ENCODE data around the gene SH3GL3.

SH3GL3 gene, protein sequence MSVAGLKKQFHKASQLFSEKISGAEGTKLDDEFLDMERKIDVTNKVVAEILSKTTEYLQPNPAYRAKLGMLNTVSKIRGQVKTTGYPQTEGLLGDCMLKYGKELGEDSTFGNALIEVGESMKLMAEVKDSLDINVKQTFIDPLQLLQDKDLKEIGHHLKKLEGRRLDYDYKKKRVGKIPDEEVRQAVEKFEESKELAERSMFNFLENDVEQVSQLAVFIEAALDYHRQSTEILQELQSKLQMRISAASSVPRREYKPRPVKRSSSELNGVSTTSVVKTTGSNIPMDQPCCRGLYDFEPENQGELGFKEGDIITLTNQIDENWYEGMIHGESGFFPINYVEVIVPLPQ

DNA sequence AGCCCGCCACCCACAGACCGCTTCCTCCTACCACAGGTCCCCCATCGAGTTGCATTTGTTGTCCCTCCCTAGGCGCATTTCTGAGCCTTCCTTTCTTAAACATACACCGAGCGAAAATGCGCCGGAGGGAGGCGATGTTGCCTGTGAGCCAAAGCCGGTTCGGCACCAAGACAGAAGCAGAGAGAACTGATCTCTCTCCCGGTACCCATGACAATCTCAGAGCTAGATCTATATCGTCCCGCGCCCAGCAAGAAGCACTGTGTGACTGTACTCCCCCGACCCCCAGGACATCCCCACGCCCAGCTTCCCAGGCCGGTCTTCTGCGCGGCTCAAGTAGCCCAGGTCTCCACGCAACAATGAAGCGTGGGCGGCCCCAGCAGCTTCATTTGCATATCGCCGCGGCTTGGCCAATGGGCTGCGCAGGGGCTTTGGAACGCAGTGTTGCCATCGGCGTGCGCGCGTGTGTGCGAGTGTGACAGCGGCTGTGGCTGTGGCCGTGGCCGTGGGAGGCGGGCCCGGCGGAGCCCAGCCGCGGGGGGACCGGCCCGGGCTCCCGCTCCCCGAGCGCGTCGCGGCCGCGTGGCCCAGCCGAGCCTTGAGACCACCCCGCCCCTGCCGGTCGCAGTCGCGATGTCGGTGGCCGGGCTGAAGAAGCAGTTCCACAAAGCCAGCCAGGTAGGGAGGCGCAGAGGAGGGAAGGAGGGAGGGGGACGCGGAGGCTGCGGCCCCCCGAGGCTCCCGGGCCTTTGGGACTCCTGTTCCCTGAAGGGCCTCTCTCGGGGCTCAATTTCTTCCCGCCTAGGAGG is at the start of gene SH3GL3:
SH3GL3 (plus strand) TSS at position 438 of the 806 bp plus-strand sequence; CDS start at position 631, 193 bp downstream.
- peak; percentile 27 to 31 for DNase-seq

DNA sequence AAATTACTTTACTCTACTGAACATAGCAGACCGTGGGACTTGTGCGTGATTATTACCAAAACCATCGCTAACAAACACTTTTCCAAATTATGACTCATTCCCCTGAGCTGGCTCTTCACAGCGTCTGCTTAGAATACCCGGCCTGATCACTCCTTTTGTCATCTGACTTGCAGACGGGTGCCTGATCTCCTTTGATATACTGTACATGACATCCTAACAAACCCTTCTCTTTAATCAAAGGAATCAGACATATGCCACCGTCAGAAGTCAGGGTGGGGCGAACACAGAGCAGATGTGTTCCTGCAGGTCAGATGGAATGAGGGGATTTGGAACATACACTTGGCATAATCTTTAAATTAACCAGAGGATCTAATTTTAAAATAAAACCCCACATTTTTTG is 48.5 kb upstream of the SH3GL3 start:
- DNase-seq = no peak

DNA sequence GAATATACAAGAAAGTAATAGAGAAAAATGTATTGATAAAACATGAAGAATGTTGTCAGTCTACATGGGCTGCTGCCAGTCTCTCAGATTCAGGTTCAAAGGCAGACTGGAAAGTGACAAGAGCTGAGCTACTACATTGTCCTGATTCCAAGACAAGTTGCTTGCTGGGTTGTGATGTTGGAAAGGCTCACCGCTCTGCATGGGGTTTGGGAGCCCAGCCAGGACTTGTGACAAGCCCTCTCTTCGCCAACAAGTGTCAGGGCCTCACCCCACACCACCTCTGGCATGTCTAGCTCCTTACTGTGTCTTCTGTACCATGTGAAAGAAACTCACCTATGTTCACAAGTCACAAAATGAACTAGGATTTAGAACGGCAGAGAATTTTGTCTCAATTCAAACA is 43.0 kb upstream of the SH3GL3 start:
- DNase-seq = no peak

DNA sequence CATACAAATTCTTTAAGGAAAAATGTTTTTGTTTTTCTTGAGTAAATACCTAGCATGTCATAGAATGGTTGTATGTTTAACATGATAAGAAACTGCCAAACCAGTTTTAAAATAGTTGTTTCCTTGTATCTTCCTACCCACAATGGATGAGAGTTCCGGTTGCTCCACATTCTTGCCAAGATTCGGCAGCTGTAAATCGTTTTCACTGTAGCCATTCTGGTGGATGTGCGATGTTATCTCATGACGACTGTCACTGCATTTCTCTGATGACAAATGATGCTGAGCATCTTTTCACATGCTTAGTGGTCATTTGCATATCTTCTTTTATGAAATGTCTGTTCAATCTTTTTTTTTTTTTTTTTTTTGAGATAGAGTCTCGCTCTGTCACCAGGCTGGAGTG is 36.6 kb upstream of the SH3GL3 start:
- no peak for DNase-seq

DNA sequence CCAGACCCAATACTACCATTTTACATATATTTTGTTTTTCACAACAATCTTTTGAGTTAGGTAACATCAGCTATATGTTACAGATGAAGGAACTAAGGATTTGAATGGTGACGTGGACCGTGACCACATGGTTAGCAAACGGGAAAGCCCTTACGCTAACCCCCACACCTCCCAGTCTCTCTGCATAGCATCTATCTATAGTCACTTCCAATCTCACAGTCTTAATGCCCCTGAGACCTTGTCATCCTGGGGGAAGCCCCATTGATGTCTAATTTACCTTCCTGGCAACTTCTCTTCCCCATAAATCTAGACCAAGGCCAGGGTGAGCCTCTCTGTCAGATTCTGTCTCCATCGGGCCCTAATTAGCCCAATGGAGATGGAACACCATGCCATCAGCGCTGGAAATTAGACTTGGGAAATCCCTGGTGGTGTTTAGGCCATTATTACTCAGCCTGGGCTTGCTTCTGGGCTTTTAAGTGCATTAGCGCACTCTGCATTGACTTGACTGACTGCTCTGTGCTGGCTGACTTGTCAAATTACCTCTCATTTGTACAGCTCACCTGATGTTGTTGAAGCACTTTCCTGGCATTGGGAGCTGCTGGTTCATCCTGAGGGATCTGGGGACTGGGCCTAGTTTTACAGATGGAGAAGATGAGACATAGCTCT is 34.0 kb upstream of the SH3GL3 start:
- no peak for DNase-seq

DNA sequence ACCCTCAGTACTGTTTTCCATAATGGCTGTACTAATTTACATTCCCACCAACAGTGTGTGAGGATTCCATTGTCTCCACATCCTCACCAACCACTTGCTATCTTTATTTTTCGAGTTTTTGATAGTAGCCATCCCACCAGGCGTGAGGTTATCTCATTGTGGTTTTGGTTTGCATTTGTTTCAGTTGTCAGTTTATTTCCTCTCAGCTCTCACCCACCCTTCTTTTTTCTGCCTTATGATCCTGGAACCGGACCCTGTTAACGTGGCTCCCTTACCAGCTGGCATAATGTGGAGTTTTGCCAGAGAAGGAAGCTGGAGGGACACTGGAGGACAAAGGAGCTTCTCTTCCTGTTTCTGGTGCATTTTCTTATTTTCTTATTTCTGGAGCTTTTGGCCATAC is 25.1 kb upstream of the SH3GL3 start:
- DNase-seq = no peak

DNA sequence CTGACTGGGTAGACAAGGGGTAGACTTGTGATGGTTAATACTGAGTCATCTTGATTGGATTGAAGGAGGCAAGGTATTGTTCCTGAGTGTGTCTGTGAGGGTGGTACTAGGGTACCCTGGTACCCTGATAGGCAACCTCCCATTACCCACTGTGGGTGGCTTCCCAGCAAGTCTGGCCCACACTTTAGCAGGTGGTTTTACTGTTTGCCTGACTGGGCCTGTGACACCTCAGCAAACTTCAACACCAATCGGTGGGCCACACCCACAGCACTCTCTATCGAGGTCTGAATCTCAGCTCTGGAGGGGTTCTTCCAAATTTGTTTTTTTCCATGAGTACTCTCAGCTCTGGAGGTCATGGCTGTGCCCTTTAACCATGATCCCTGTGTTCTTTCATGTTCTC is 24.6 kb upstream of the SH3GL3 start:
- DNase-seq = no peak

DNA sequence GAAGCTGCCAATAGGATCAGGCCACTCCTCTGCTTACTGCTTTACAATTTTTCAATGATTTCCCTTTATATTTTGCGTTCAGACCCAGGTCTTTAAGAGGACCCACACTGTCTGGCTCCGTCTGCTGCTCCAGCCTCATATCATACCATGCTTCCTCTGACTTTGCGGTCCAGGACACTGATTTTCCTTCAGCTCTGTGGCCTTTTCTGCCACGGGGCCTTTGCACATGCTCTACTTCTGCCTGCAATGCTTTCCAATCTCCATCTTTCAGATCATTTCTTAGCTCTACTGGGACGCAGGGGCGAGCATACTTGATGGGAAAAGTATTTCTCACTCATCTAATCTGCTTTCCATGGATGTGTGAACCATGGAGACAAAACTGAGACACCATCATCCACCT is 23.0 kb upstream of the SH3GL3 start:
- no peak for DNase-seq

DNA sequence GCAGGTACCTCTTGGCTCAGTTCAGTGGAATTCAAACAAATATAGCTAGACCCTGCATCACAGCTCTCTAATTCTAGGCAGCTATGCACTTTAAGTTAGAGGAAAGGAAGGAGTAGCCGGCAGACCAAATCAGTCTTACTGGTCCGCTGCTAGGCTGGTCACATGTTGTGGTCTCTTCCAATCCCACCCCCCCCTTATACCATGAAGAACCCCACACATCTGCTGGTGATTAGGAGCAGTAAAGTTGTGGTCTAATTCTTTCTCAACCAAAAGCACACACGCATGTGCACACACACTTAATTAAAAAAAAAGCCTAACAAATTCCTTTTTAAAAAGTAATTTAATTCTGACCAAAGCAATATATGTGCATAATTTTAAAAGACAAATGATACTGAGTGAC is 16.7 kb upstream of the SH3GL3 start:
- no peak for DNase-seq

DNA sequence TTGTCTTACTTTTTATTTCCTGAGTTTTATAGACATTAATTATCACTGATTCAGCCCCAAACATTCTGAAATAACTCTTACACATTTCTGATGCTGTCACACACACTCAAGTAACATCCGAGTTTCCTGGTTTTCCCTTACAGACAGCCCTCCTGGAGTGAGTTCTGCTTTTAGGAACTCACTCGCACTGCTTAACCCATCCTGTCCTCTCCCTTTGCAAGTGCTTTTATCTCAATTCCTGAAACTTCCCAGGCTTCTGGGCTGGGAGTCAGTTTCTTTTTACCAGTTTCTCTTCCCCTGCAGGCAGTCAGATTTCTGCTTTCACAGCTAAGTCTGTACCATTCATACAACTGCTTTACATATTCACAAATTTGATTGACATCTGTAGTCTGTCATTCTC is 15.6 kb upstream of the SH3GL3 start:
- DNase-seq = no peak

DNA sequence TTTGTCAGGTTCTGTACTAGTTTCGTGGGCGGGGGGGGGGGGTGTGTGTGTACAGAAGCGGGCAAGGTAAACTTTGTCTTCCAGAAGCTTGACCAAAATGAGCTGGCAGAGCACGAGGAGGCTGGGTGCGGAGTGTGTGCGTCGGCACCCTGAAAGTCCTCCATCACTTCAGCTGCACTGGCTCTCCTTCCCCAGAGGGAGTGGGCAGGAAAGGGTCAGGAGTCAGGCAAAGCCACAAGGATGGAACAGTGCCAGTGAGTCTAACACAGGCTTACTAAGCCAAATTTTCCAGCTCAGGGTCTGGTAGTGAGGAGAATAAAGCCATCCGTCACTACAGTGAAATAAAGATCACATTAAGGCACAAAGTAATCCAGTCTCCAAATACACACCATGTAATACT is 11.9 kb upstream of the SH3GL3 start:
- DNase-seq = no peak

DNA sequence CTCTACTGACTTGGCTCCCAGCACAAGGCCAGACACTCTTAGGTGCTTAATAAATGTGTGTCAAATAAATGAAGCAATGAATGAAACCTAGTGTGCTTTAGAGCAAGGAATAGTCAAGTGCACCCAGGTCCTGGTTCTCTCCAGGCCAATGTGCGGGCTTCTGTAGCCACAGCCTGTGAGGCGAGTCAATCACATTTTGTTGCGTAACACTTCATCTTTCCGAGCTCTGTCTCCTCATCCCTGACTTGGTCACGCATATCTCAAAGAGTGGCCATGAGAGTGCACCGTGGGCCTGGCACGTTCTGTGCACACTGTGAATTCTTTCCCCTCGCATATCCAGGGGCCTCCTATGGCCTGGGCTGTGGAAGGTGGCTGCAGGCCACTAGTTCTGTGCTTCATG is 11.4 kb upstream of the SH3GL3 start:
- DNase-seq = no peak

DNA sequence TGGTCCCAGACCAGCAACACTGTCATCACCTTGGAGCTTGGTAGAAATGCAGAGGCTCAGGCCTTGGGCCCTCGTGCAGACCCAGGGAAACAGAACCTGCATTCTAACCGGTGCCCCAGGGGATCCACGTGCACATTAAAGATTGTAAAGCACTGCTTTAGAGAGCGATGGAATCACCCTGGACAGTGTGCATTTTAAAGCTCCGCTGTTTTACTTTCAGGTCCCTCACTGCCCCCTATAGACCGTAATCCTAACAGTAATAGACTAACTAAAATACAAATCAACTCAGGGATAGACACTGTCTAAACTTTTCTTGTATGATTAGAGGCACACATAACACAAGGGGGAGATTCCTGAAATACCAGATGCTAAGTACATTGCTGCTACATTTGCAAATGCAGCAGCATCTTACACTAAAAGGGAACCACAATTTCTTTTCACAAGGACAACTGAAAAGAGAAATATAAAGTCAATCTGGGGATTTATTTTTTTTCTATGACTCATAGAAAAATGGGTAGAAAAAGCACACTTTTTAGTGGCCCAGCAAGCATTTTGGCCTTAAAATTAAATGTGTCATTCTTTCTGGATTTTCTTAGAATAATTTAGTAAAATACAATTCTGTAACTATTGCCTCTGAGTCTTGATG is 10.5 kb upstream of the SH3GL3 start:
- DNase-seq = no peak

DNA sequence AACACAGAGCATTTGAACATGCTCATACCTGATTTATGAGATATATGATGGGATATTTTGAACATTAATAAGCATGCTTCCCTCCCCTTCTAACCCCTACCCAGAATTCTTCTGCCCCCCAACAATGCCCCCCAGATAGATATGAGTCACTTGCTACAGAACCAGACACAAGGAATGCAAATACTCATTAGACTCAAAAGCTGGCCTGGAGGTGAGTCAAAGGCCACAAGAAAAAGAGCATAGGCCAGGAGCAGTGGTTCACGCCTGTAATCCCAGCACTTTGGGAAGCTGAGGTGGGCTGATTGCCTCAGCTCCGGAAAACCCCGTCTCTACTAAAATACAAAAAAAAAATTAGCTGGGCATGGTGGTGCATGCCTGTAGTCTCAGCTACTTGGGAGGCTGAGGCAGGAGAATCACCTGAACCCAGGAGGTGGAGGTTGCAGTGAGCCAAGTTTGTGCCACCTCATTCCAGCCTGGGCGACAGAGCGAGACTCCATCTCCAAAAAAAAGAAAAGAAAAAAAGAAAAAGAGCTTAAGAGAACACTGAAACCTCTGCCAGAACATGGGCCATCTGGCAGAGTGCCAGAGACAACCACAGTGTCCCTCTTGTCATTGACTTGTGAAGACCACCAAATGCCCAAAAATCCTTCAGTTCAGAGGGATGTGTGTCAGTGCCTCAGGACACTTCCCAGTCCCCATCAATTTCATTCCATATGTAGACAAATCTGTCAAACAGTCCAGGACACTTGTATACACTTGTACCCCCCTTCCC is 3.9 kb upstream of the SH3GL3 start:
- no peak for DNase-seq

DNA sequence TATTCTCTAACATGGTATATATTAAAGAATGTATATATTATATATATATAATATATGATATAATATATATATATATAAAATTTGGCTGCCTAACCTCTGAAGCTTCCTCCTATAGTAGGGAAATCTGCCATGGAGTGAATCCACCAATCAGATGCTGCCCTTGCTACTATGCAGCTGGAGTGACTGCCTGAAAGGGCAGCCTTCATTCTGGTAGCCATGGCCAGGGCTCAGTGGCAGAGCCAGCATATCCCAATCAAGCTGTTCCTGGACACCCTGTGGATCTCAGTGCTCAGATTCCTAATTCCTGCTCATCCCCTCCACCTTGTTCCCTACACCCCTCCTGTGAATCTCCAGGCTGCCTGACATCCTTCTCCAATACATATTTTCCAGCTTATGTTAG is 2.2 kb upstream of the SH3GL3 start:
- no peak for DNase-seq

DNA sequence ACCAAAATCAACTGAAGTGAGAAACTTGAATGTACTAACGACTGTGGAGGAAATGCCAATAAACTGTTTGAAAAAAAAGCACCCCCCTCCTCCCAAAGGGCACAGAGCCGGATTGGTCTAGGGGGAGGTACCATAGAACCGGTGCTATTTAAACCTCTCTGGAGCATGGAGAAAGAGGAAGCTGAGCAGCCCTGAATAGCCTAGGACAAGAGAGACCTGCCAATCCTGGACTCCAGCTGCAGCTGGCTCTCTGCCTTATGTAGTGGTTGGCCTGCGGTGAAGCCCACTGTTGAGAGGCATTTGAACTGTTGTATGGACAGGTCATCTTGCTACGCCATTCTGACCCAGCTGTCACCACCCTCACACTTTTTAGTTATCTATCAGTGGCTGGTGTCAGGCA is 1.5 kb upstream of the SH3GL3 start:
- no peak for DNase-seq

DNA sequence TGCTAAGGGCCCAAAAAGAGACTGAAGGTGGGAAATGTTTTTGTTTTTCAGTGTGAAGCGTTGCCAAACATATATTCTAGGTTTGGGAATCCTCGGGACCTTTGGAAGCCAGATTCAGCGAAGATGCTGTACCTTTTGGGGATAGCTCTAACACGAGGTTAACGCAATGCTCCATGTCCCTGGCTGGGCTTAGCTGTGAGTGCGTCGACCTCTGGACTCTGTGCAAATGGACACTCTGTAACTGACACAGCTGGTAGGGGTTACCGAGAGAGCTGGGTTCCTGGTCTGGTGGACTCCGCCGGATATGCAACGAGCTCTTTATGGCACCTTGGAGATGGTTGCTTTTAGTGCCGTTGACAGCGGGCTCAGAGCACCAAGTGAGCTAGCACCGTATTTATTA is 724 bp upstream of the SH3GL3 start:
- DNase-seq = no peak

DNA sequence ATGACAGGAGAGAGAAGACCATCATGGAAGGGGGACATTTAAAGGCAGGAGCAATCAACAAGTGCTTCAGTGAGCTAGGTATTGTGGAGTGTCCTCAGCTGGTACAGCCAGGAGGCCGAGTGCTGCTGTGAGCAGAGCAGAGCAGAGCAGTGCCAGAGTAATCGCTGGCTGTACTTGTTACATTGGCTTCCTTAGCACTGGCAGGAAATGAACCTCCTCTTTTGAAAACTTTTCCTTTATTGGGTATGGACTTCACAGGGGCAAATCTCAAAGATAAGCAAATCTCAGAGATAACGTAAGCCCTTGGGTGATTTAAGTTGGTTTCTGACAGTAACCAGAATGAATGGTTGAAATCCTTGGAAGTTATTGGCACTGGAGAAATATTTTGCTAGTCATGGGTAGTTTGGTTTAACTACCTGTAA is 2.1 kb downstream of the SH3GL3 start:
- no peak for DNase-seq

DNA sequence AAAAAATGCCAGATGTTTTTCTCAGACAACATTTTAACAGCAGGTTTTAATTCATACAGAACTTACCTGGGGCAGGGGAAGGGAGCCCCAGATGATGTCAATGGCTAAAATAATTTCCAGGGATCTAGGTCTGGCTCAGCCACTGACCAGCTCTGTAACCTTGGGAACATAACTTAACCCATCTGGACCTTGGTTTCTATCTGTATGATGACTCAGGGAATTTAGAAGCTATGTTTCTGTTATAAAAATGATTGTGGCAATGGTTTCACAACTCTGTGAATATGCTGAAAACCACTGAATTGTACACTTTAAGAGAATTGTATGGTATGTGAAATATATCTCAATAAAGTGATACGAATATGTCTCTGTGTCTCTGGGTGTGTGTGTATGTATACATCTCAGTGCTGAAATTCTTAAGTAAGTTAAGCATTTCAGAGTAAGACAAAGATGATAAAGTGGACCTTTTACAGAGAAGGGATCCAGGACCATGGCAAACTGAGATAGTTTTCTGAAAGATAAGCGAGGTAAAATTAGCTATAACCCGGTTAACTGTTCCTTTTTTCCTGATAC is 2.9 kb downstream of the SH3GL3 start:
- DNase-seq = no peak

DNA sequence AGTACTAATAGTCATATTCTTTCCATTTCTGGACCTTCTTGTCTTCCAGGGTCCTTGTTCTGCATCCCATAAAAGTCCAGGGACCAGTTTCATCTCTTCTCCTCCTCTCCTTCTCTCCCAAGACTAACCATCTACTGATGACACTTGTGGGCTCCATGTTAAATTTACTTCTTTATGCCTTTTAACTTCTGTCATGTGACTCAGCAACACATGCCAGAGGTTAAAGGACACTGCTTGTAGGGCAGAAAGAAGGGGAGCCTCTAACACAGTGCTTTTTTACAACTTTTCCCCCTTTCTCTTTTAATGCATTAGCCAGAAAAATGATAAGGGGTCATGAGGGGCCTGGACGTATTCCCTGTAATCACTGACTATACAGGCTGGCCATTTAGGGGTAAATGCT is 10.0 kb downstream of the SH3GL3 start:
- no peak for DNase-seq

DNA sequence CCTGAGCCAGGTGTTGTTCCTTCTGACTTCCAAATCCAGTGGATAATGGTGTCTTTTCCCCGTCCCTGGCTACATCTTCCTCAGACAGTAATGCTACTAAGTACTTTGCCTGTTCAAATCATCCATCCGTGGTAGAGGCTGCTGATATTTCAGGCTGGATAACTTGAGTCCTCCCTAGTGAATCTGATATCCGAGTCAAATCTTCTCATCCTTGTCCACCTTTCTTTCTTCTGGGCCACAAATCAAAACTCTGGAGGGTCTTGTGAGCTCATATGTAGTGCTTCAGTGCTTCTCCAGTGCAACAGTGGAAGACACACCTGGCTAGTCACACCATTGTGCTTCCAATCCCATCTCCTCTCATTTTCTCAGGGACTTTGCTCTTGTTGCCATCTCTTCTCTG is 11.2 kb downstream of the SH3GL3 start:
- DNase-seq = no peak

DNA sequence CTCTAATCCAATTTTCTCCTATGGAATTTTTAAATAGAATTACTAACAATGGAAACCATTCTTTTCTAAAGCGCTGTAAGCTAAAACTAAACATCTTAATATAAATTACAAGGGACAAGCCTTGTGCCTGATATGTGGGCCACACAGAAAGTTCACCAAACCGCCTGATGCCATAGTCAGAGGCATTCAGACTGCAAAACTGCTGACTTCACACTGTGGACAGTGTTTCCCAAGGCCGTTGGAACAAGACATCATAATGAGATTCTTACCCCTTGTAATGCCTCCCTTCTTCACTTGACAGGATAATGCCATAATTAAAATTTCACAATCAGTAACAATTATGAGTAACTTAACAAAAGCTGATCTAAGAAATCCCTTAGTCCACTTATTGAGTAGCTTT is 14.9 kb downstream of the SH3GL3 start:
- no peak for DNase-seq

Measured in CD4-positive, alpha-beta T cell treated with Interleukin-4 for 1 hour (primary cell).